K562 (cell line): Measurements from ENCODE around the gene RABGAP1L. TPM values are rescaled to one million over a fixed set of nuclear protein-coding genes. Genes with fewer than 3 reads are reported as not detected.

ENCODE experiments used
- ATAC-seq: fragments of 200-7000 bp; cut with Tn5 transposase; 3 replicates; pipeline ENCODE4 v1.9.1; 2020; ENCODE audit warnings: moderate library complexity
- BruUV-seq: library from RNA; stranded (reverse); fragments of 400-500 nt; replicated peaks from 2 replicates; lab custom pipeline; 2021; lab: Mats Ljungman, UMichigan
- CTCF ChIA-PET: fragments of 300-600 bp; formaldehyde crosslinking; extraction: SDS; loops from one replicate; lab custom pipeline; 2021; ENCODE audit warnings: low intra/inter-chr PET ratio; lab: Yijun Ruan, JAX
- POLR2A ChIA-PET: fragments of 300-600, 350-650 bp; sonication (Branson Sonifier 250); formaldehyde crosslinking; extraction: SDS; loops from one replicate; lab custom pipeline; 2021; ENCODE audit warnings: antibody characterized with exemption, inconsistent platforms; lab: Yijun Ruan, JAX
- DNase-seq, 4 experiments: peaks; one replicate each; pipeline versions ENCODE4 v3.0.0 to v3.0.0-alpha.2; 2011 to 2018; ENCODE audit warnings: low spot score in 3 of 4, mixed read lengths in 3 of 4; ENCODE audit errors: extremely low read depth in 1 of 4
- FAIRE-seq: peaks from 2 replicates; lab custom pipeline; 2011; peaks lifted over from hg19 to GRCh38; lab: Jason Lieb, UNC
- H2AFZ ChIP-seq: 2 replicates; pipeline ENCODE4 v1.6.0; 2011; ENCODE audit warnings: low read depth, low read length, control low read depth, inconsistent platforms
- H3K27ac ChIP-seq: fragments of 200-600 bp; 3 replicates; pipeline ENCODE4 v1.8.0; 2011; ENCODE audit warnings: low read depth, mild to moderate bottlenecking, control low read depth, inconsistent platforms, low read length, moderate library complexity, mixed read lengths; ENCODE audit errors: extremely low read depth
- H3K27me3 ChIP-seq, 2 experiments: fragments of 300-600 bp in 1 of 2; 2 replicates in 1 of 2; 3 replicates in 1 of 2; pipeline versions ENCODE4 v1.6.0 to v1.8.0; 2011; ENCODE audit warnings: inconsistent platforms in 2 of 2, low read length in 2 of 2, mild to moderate bottlenecking in 1 of 2, mixed read lengths in 1 of 2, moderate library complexity in 1 of 2; ENCODE audit not compliant: control insufficient read depth in 2 of 2, insufficient read depth in 2 of 2
- H3K36me3 ChIP-seq: fragments of 300-600 bp; 3 replicates; pipeline ENCODE4 v1.8.0; 2011; ENCODE audit warnings: mild to moderate bottlenecking, low read length, inconsistent platforms; ENCODE audit not compliant: control insufficient read depth, insufficient read depth
- H3K4me1 ChIP-seq, 2 experiments: fragments of 200-600 bp in 1 of 2; replicated peaks in 1 of 2; 2 replicates in 1 of 2; 3 replicates in 1 of 2; pipeline versions ENCODE4 v1.5.1 to v1.8.0; 2011; ENCODE audit warnings: inconsistent platforms in 2 of 2, low read length in 2 of 2, mild to moderate bottlenecking in 1 of 2, mixed read lengths in 1 of 2, moderate library complexity in 1 of 2; ENCODE audit not compliant: control insufficient read depth in 2 of 2, insufficient read depth in 2 of 2
- H3K4me2 ChIP-seq: 2 replicates; pipeline ENCODE4 v1.6.1; 2011; ENCODE audit warnings: low read length, control low read depth, inconsistent platforms, mixed read lengths; ENCODE audit not compliant: insufficient read depth
- H3K4me3 ChIP-seq: fragments of 200-600 bp; sonication (generic), shearing (Covaris generic); 2 replicates; pipeline ENCODE4 v1.5.1; 2016; ENCODE audit warnings: control low read depth, inconsistent platforms
- H3K79me2 ChIP-seq: fragments of 200-600 bp; 3 replicates; pipeline ENCODE4 v1.8.0; 2011; ENCODE audit warnings: low read length, inconsistent platforms; ENCODE audit not compliant: control insufficient read depth, insufficient read depth
- H3K9ac ChIP-seq, 2 experiments: 2 replicates each; pipeline versions ENCODE4 v1.6.0 to v1.6.1; 2011; ENCODE audit warnings: low read depth in 2 of 2, low read length in 2 of 2, control low read depth in 1 of 2, inconsistent platforms in 1 of 2, mild to moderate bottlenecking in 1 of 2, mixed read lengths in 1 of 2; ENCODE audit not compliant: insufficient read depth in 1 of 2
- H3K9me1 ChIP-seq: one replicate; pipeline ENCODE4 v1.6.0; 2011; ENCODE audit warnings: inconsistent platforms, mild to moderate bottlenecking, low read length, moderate library complexity; ENCODE audit not compliant: control insufficient read depth, insufficient read depth
- H3K9me3 ChIP-seq: replicated peaks from 2 replicates; pipeline ENCODE4 v1.5.1; 2011; ENCODE audit warnings: low read depth, low read length, inconsistent platforms; ENCODE audit not compliant: control insufficient read depth, insufficient read depth
- H4K20me1 ChIP-seq: replicated peaks from 2 replicates; pipeline ENCODE4 v1.6.1; 2011; ENCODE audit warnings: low read length, inconsistent platforms, mixed read lengths; ENCODE audit not compliant: control insufficient read depth, insufficient read depth
- BACH1 ChIP-seq: fragments of 200-800 bp; sonication (Bioruptor generic); IDR thresholded peaks from 2 replicates; pipeline ENCODE4 v1.6.1; 2016; ENCODE audit warnings: missing genetic modification characterization, missing compliant biosample characterization
- BCOR ChIP-seq: fragments of 450-650 bp; IDR thresholded peaks from 2 replicates; pipeline ENCODE4 v1.6.1; 2016
- CBX8 ChIP-seq: fragments of 200-600 bp; sonication (generic); IDR thresholded peaks from 2 replicates; pipeline ENCODE4 v1.6.1; 2012; ENCODE audit warnings: borderline replicate concordance, mixed run types, low read depth, mild to moderate bottlenecking, moderate library complexity, mixed read lengths, low read length, control low read depth, inconsistent platforms; ENCODE audit not compliant: poor library complexity, severe bottlenecking; ENCODE audit errors: extremely low read depth
- ETS2 ChIP-seq: IDR thresholded peaks from 2 replicates; pipeline ENCODE4 v1.6.1; 2016; ENCODE audit warnings: borderline replicate concordance, missing genetic modification characterization, mild to moderate bottlenecking, moderate library complexity, missing compliant biosample characterization; ENCODE audit not compliant: poor library complexity, severe bottlenecking
- FOXK2 ChIP-seq, 2 experiments: fragments of 450-650 bp; IDR thresholded peaks in 1 of 2; conservative IDR thresholded peaks in 1 of 2; 2 replicates each; pipeline ENCODE4 v1.6.1; 2016; ENCODE audit warnings: low read depth in 2 of 2, mild to moderate bottlenecking in 1 of 2
- NR2C1 ChIP-seq, 2 experiments: fragments of 450-650 bp; IDR thresholded peaks; 2 replicates each; pipeline ENCODE4 v1.6.1; 2017; ENCODE audit warnings: mild to moderate bottlenecking in 2 of 2, antibody characterized with exemption in 1 of 2, inconsistent platforms in 1 of 2, missing compliant biosample characterization in 1 of 2, missing genetic modification characterization in 1 of 2
- ZBTB1 ChIP-seq: sonication (generic); formaldehyde crosslinking; IDR thresholded peaks from 2 replicates; pipeline ENCODE4 v1.8.1; 2023; ENCODE audit warnings: missing genetic modification reagents, low read depth, mild to moderate bottlenecking, borderline replicate concordance
- ZNF436 ChIP-seq: fragments of 250-450, 450-650 bp; sonication (Bioruptor Pico); formaldehyde crosslinking; IDR thresholded peaks from 2 replicates; pipeline ENCODE4 v1.7.0; 2020; ENCODE audit warnings: mild to moderate bottlenecking
- WGBS: fragments of 100-300 bp; shearing (Covaris generic); methylation state at CpG from one replicate; pipeline ENCODE4 v1.1.6; 2016; ENCODE audit warnings: low coverage, mixed read lengths; ENCODE audit not compliant: insufficient coverage; ENCODE audit errors: missing lambda C conversion rate; 5-methylcytosine and 5-hydroxymethylcytosine counted together
- in situ Hi-C: fragments of 300-500 bp; cut with MboI; formaldehyde crosslinking; loops from 4 replicates; pipeline ENCODE4 v1.15.0; 2018; ENCODE audit warnings: inconsistent platforms, mixed read lengths
- intact Hi-C: fragments of 100-400 bp; cut with micrococcal nuclease; formaldehyde crosslinking; loops from 2 replicates; pipeline ENCODE4 v1.14.2; 2022
- polyA plus RNA-seq, 8 experiments: library from polyadenylated mRNA; depleted of rRNA in 4 of 8; stranded (reverse) in 5 of 8; unstranded in 3 of 8; fragments of >200 nt; fragmentation: Nextera tagmentation in 2 of 8; fragmentation: Illumina TruSeq in 1 of 8; extraction: Ambion mirVana in 2 of 8; extraction: Trizol in 1 of 8; gene quantifications; 2 replicates each; pipeline versions ENCODE4 v1.2.1 to v1.2.3, GENCODE V29; 2011 to 2014; ENCODE audit warnings: inconsistent platforms in 1 of 8, missing spikeins in 1 of 8
- total RNA-seq, 7 experiments: library from RNA; depleted of rRNA in 6 of 7; stranded (reverse); fragments of >200 nt in 6 of 7; fragmentation: Illumina TruSeq in 2 of 7; extraction: Trizol in 2 of 7; gene quantifications; 2 replicates each; pipeline versions ENCODE4 v1.2.1 to v1.2.3, GENCODE V29; 2011 to 2021; ENCODE audit warnings: low replicate concordance in 1 of 7
- TF ChIP-seq, protein P1 (sequence below), 2 experiments: fragments of 450-650 bp; formaldehyde crosslinking in 1 of 2; IDR thresholded peaks; 2 replicates each; pipeline versions ENCODE4 v1.4.0 to v1.6.1; 2014 to 2020; ENCODE audit warnings: mild to moderate bottlenecking in 2 of 2, borderline replicate concordance in 1 of 2, low read depth in 1 of 2
- TF ChIP-seq, protein P2 (sequence below): sonication (generic); formaldehyde crosslinking; IDR thresholded peaks from 2 replicates; pipeline ENCODE4 v1.9.0; 2022; ENCODE audit warnings: mild to moderate bottlenecking, missing genetic modification reagents
- TF ChIP-seq, protein P3 (sequence below): sonication (generic); formaldehyde crosslinking; IDR thresholded peaks from 2 replicates; pipeline ENCODE4 v1.9.0; 2022; ENCODE audit warnings: mild to moderate bottlenecking, missing genetic modification reagents

Gene RABGAP1L
- total and polyA plus RNA-seq, 9 of the 15 experiments (the other 6 are each of a cell fraction or from before 2014, with no cell fraction given): 16.5 to 44.9 (median 26.7) TPM

GRCh38 chr1:174131032-174131638 is 28.2 kb upstream of the RABGAP1L start:
- Histone ChIP-seq H4K20me1 (no peaks in the 10 kb centered on the region), H2AFZ (no peak overlapping the region), H3K9me1 (no peaks in the 10 kb centered on the region), H3K79me2 (no peaks in the 10 kb centered on the region), H3K4me2 (no peak overlapping the region), H3K4me1 (no peaks in the 10 kb centered on the region), H3K4me3 (no peak overlapping the region), H3K36me3 (no peaks in the 10 kb centered on the region), H3K27me3 (peaks cover 0 to 7% of the 10 kb centered on the region in 2 experiments; a peak in 2 of 5 replicates), H3K9me3 (no peaks in the 10 kb centered on the region), H3K27ac (no peak overlapping the region), H3K9ac (peak overlapping the region in 1 of 2 experiments; percentile 24; a peak in 2 of 4 replicates)
- no TSS peak for BruUV-seq
- FAIRE-seq (no peak), DNase-seq (peak in 1 of 4 experiments; percentile 36), ATAC-seq (peak; percentile 53)
- ChIA-PET CTCF (no interaction called here), POLR2A (no interaction called here)
- in situ Hi-C loops: no loop called here
- WGBS: 22% methylated on average over 6 of the region's 6 CpGs
- intact Hi-C loops: no loop called here
- TF ChIP-seq ZNF436 (CRISPR knock-in tag): no peak
- TF ChIP-seq ETS2: no peak
- no peak for TF ChIP-seq CBX8
- TF ChIP-seq, protein P1, sequence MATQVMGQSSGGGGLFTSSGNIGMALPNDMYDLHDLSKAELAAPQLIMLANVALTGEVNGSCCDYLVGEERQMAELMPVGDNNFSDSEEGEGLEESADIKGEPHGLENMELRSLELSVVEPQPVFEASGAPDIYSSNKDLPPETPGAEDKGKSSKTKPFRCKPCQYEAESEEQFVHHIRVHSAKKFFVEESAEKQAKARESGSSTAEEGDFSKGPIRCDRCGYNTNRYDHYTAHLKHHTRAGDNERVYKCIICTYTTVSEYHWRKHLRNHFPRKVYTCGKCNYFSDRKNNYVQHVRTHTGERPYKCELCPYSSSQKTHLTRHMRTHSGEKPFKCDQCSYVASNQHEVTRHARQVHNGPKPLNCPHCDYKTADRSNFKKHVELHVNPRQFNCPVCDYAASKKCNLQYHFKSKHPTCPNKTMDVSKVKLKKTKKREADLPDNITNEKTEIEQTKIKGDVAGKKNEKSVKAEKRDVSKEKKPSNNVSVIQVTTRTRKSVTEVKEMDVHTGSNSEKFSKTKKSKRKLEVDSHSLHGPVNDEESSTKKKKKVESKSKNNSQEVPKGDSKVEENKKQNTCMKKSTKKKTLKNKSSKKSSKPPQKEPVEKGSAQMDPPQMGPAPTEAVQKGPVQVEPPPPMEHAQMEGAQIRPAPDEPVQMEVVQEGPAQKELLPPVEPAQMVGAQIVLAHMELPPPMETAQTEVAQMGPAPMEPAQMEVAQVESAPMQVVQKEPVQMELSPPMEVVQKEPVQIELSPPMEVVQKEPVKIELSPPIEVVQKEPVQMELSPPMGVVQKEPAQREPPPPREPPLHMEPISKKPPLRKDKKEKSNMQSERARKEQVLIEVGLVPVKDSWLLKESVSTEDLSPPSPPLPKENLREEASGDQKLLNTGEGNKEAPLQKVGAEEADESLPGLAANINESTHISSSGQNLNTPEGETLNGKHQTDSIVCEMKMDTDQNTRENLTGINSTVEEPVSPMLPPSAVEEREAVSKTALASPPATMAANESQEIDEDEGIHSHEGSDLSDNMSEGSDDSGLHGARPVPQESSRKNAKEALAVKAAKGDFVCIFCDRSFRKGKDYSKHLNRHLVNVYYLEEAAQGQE (IDR thresholded peaks at IDR 0.05; ENCODE audit: borderline replicate concordance): no peak
- TF ChIP-seq, protein P1 (CRISPR knock-in tag; IDR thresholded peaks at IDR 0.05; ENCODE audit: low read depth): no peak
- no peak for TF ChIP-seq NR2C1 (IDR thresholded peaks at IDR 0.05)
- TF ChIP-seq NR2C1 (tag; IDR thresholded peaks at IDR 0.05): no peak
- TF ChIP-seq, protein P2, sequence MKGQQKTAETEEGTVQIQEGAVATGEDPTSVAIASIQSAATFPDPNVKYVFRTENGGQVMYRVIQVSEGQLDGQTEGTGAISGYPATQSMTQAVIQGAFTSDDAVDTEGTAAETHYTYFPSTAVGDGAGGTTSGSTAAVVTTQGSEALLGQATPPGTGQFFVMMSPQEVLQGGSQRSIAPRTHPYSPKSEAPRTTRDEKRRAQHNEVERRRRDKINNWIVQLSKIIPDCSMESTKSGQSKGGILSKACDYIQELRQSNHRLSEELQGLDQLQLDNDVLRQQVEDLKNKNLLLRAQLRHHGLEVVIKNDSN (CRISPR knock-in tag): peak; percentile 23; the same call in 1 of the 2 replicates
- TF ChIP-seq BACH1 (tag): no peak
- peak; percentile 29; the same call in 1 of the 2 replicates for TF ChIP-seq ZBTB1
- TF ChIP-seq FOXK2 (conservative IDR thresholded peaks at IDR 0.05 in 1 of 2, IDR thresholded peaks at IDR 0.05 in 1 of 2; ENCODE audit: low read depth in 2 of 2): no peak
- no peak for TF ChIP-seq BCOR
- TF ChIP-seq, protein P3, sequence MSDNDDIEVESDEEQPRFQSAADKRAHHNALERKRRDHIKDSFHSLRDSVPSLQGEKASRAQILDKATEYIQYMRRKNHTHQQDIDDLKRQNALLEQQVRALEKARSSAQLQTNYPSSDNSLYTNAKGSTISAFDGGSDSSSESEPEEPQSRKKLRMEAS (CRISPR knock-in tag): 0 out of 2 replicates have a peak, but pooled peaks have one; percentile 24
